Activated naive CD8-positive, alpha-beta T cell (primary cell): ENCODE measurements around the gene ZNF135.

Experiments
- H3K27ac Mint-ChIP-seq: one replicate; pipeline ENCODE4 v1.8.0; 2021; ENCODE audit warnings: mixed read lengths
- H3K27me3 Mint-ChIP-seq: one replicate; pipeline ENCODE4 v1.8.0; 2021; ENCODE audit warnings: mixed read lengths
- H3K36me3 Mint-ChIP-seq: one replicate; pipeline ENCODE4 v1.8.0; 2021; ENCODE audit warnings: mixed read lengths
- H3K4me1 Mint-ChIP-seq: one replicate; pipeline ENCODE4 v1.8.0; 2021; ENCODE audit warnings: low read depth, mixed read lengths
- H3K4me3 Mint-ChIP-seq: one replicate; pipeline ENCODE4 v1.8.0; 2021; ENCODE audit warnings: mild to moderate bottlenecking, mixed read lengths
- H3K9me3 Mint-ChIP-seq: one replicate; pipeline ENCODE4 v1.8.0; 2021; ENCODE audit warnings: low read depth, mixed read lengths

ZNF135 gene

DNA sequence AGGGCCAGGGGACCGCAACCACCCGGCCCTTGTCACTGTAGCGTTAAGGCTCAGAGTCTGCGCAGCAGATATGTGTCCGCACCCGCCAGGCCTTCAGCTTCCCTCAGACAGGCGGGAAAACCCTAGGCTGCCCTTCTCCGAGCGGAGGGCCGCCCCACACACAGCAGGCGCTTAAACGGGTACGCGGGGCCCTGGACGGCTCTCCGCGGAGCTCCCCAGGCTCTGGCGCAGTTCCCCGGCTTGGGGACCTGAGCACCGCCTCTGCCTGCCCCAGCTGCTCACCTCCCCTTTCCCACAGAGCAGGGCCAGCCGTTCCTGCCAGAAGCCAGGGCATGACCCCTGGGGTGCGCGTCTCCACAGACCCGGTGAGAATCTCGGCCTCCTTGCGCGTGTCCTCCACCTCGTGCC, 593 bp downstream of the ZNF135 start:
- Mint-ChIP-seq H3K4me1 (peaks cover 4% of the 10 kb centered on the region), H3K36me3 (peaks cover 17% of the 10 kb centered on the region), H3K9me3 (peaks cover 17% of the 10 kb centered on the region), H3K4me3 (peak overlapping the region; percentile 87), H3K27ac (no peak overlapping the region), H3K27me3 (peaks cover 1% of the 10 kb centered on the region)

DNA sequence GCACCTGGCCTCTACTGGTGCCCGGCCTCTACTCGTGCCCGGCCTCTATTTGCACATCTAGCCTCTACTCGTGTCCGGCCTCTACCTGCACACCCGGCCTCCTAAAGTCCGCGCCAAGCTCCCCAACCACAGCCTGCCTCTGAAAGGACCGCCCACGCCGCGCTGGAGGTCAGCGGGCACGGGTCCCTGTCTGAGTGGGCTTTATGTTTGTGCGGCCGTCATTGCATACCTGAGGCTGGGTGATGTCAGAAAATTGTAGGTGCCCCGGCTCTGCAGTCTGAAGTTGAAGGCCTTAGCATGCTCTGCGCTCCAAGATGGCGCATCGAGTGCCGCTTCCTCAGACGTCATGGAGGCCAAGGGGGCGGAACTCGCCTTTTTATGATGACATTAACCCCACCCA, 1.1 kb downstream of the ZNF135 start:
- Mint-ChIP-seq H3K4me3 (peak overlapping the region; percentile 72), H3K9me3 (peaks cover 17% of the 10 kb centered on the region), H3K4me1 (peaks cover 4% of the 10 kb centered on the region), H3K27me3 (peaks cover 1% of the 10 kb centered on the region), H3K27ac (no peak overlapping the region), H3K36me3 (peaks cover 17% of the 10 kb centered on the region)

DNA sequence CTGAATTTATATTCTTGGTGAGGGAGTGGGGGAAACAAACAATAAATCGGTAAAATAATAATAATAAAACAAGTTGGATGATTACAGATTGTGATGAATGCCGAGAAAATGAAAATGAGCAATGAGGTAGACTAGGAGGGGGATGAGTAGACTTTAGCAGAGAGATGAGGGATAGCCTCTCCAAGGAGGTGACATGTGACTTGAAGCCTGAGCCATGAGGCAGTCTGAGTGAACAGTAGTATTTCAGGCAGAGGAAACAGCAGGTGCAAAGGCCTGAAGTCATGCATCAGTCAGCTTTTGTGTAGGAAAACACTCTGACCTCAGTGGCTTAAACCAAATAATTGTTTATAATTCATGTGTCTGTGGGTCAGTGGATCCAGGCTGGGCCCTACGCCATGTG, 4.6 kb downstream of the ZNF135 start:
- no peak overlapping the region for H3K27ac Mint-ChIP-seq
- H3K9me3 Mint-ChIP-seq: peaks cover 27% of the 10 kb centered on the region
- H3K4me1 Mint-ChIP-seq: peaks cover 3% of the 10 kb centered on the region
- H3K4me3 Mint-ChIP-seq: no peak overlapping the region
- peaks cover 41% of the 10 kb centered on the region for H3K36me3 Mint-ChIP-seq
- no peaks in the 10 kb centered on the region for H3K27me3 Mint-ChIP-seq

DNA sequence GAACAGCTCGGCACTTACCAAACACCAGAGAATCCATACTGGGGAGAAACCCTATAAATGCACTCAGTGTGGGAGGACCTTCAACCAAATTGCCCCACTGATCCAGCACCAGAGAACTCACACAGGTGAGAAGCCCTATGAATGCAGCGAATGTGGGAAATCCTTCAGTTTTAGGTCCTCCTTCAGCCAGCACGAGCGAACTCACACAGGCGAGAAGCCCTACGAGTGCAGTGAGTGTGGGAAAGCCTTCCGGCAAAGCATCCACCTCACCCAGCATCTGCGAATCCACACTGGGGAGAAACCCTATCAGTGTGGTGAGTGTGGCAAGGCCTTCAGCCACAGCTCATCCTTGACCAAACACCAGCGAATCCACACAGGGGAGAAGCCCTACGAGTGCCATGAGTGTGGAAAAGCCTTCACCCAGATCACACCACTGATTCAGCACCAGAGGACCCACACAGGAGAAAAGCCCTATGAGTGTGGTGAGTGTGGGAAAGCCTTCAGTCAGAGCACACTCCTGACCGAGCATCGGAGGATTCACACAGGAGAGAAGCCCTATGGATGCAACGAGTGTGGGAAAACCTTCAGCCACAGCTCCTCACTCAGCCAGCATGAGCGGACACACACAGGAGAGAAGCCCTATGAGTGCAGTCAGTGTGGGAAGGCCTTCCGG, 8.3 kb downstream of the ZNF135 start:
- Mint-ChIP-seq H3K36me3 (peaks cover 48% of the 10 kb centered on the region), H3K9me3 (peaks cover 25% of the 10 kb centered on the region), H3K4me1 (no peaks in the 10 kb centered on the region), H3K4me3 (no peak overlapping the region), H3K27ac (no peak overlapping the region), H3K27me3 (no peaks in the 10 kb centered on the region)

DNA sequence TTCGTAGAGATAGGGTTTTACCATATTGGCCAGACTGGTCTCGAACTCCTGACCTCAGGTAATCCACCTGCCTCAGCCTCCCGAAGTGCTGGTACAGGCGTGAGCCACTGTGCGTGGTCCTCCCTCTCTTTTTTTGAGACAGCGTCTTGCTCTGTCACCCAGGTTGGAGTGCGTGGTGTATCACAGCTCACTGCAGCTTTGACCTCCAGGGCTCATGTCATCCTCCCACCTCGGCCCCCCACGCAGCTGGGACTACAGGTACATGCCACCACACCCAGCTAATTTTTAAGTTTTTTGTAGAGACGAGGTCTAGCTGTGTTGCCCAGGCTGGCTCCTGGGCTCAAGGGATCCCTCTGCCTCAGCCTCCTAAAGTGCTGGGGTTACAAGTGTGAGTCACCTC, 20.7 kb downstream of the ZNF135 start:
- H3K36me3 Mint-ChIP-seq: peaks cover 24% of the 10 kb centered on the region
- no peaks in the 10 kb centered on the region for H3K4me1 Mint-ChIP-seq
- H3K27ac Mint-ChIP-seq: no peak overlapping the region
- H3K27me3 Mint-ChIP-seq: no peaks in the 10 kb centered on the region
- no peak overlapping the region for H3K4me3 Mint-ChIP-seq
- peaks cover 7% of the 10 kb centered on the region for H3K9me3 Mint-ChIP-seq

DNA sequence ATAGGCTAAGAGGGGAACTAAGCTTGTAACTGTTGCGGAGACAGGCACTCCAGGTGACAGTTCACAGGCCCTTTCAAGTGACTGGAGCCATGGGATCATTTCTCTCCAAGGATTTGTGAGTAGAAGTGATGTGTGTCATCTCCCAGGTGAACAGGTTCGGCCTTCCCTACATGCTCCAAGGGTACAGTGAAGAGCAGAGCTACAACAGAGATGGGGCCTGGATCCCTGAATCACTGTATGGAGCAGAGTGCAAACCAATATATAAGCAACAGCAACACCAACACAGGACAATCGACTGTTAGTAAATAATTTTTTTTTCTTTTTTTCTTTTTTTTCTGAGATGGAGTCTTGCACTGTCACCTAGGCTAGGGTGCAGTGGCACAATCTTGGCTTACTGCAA, 23.9 kb downstream of the ZNF135 start:
- Mint-ChIP-seq H3K27me3 (no peaks in the 10 kb centered on the region), H3K27ac (no peak overlapping the region), H3K4me3 (no peak overlapping the region), H3K9me3 (peaks cover 7% of the 10 kb centered on the region), H3K36me3 (peaks cover 20% of the 10 kb centered on the region), H3K4me1 (no peaks in the 10 kb centered on the region)

DNA sequence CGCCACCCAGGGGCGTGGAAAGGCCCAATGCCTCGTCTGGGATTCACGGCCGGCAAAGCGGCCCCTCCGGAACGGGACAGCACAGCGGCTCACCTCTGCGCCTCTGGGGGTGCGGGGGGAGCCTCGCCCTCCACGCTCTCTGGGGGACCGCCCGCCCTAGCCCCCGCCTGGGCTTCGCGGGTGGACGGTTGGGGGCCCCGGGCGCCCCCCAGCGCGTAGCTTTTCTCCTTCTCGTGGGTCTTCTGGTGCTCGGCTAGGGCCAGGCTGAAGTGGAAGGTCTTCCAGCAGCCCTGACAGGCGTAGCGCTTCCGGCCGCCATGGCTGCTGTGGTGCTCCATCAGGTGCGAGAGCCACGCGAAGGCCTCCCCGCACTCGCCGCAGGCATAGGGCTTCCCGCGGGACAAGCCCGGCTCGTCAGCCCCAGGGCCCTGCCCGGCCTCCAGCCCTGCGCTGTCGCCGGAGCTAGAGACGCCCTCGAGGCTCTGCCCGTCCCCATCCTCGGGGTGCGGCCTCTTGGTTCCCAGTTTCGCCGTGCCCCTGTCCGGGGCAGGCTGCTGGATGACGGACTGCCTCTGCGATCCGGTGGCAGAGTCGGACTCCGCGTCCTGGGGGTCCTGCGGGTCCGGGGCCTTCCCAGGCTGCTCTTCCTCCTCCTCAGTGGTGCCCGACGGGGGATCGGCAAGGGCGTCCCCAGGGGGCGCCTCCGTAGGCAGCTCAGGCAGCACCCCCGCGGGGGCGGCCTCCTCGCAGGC, 25.7 kb downstream of the ZNF135 start:
- Mint-ChIP-seq H3K4me1 (no peaks in the 10 kb centered on the region), H3K27ac (no peak overlapping the region), H3K36me3 (peaks cover 19% of the 10 kb centered on the region), H3K9me3 (peaks cover 7% of the 10 kb centered on the region), H3K4me3 (no peak overlapping the region), H3K27me3 (no peaks in the 10 kb centered on the region)

DNA sequence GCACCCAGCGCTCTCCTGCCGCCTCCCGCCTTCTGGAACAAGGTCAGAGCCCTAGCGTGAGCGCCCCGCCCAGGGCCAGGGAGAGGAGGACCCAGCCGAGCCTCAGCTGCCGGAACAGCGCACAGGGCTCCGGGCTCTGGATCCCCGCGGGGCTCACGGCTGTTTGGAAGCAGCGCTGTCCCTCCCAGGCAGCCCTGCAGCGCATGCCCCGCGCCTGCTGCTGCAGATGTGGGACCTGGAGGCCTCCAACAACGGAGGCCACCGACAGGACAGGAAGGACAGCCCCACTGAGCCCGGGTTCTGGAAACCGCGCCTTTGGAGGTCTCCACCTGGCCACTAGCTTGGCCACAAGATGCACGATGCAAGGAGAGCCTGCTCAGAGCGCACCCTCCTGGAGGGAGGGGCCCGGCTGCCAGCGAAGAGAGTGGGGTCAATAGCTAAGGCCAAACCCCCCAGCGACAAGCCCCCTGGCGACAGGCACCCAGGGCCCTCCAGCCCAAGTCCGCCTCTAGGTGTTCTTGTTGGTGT, 26.3 kb downstream of the ZNF135 start:
- Mint-ChIP-seq H3K27ac (no peak overlapping the region), H3K27me3 (no peaks in the 10 kb centered on the region), H3K4me3 (no peak overlapping the region), H3K4me1 (no peaks in the 10 kb centered on the region), H3K9me3 (peaks cover 4% of the 10 kb centered on the region), H3K36me3 (peaks cover 19% of the 10 kb centered on the region)

DNA sequence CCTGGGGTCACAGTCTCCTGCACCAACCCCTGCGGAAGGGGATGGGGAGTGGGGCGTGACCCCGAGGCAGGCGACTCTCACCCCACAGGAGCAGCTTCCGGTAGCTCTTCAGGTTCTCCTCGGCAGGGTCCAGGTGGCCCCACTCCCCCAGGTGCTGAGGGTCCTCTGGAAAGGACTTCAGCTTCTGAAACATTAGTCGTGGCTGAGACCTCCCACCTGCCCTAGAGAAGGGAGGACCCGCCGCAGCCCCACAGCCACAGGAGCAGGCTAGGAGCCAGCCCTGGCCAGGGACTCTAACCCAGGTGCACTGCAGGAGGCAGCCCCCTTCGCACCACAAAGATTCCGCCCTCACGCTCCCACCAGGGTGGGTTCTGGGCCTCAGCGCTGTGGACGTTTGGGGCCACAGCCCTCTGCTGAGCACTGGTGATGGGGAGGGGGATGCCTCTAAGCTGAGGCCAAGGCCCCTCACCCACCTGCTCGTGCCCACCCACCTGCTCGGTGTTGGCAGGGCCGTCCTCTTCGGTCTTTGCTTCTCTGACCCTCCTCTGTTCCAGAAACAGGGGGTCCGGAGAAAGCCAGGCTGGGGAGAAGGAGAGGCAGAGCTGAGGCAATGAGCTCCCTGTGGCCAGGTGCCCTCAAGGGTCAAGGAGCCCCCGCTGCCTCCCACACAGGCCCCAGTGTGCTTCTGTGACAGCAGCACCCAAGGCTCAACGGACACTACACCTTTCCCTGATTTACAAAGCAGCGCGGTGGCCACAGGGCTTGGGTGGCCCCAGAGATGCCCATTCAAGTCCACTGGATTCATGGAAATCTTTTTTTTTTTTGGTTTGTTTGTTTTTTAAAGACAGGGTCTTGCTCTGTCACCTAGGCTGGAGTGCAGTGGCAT, 28.0 kb downstream of the ZNF135 start:
- Mint-ChIP-seq H3K4me3 (no peak overlapping the region), H3K36me3 (peaks cover 11% of the 10 kb centered on the region), H3K4me1 (no peaks in the 10 kb centered on the region), H3K27ac (no peak overlapping the region), H3K9me3 (peaks cover 4% of the 10 kb centered on the region), H3K27me3 (no peaks in the 10 kb centered on the region)

DNA sequence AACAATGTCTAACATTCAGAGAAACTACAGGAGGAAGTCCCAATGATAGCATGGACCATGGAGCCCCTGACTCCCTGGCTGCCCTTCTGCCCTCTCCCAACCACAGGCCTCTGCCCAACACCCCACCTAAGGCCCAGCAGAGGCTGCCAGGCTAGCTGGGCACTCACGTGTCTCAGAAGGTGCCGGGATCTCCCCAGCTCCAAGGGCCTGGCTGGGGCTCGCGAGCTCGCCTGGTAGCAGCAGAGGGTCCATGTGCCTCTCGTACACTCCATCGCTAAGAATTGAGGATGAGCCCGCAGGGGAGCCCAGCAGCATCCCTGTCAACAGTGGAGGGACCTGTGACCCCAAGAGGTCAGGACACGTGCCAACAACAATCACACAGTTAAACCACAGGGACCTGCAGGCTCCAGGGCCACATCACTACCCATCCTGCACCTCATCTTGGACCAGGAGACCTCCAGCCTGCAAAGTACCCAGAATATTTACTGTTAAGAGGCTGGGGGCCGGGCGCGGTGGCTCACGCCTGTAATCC, 29.5 kb downstream of the ZNF135 start:
- no peak overlapping the region for H3K4me3 Mint-ChIP-seq
- peaks cover 12% of the 10 kb centered on the region for H3K36me3 Mint-ChIP-seq
- H3K27ac Mint-ChIP-seq: no peak overlapping the region
- no peaks in the 10 kb centered on the region for H3K4me1 Mint-ChIP-seq
- peaks cover 4% of the 10 kb centered on the region for H3K9me3 Mint-ChIP-seq
- H3K27me3 Mint-ChIP-seq: no peaks in the 10 kb centered on the region

DNA sequence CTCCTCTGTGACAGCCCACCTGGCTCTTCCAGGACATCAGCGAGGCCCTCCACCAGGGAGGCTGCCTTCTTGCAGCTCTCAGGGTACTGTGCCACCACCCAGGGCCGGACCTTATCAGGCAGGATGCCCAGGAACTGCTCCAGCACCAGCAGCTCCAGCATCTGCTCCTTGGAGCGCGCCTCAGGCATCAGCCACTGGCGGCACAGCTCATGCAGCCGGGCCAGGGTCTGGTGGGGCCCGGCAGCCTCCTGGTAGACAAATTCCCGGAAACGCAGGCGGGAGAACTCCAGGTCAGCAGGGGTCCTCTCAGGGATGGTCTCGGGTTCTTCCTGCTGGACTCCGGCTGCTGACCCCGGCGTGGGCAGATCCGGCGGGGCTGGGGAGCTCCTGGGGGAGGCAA, 30.8 kb downstream of the ZNF135 start:
- H3K4me3 Mint-ChIP-seq: no peak overlapping the region

DNA sequence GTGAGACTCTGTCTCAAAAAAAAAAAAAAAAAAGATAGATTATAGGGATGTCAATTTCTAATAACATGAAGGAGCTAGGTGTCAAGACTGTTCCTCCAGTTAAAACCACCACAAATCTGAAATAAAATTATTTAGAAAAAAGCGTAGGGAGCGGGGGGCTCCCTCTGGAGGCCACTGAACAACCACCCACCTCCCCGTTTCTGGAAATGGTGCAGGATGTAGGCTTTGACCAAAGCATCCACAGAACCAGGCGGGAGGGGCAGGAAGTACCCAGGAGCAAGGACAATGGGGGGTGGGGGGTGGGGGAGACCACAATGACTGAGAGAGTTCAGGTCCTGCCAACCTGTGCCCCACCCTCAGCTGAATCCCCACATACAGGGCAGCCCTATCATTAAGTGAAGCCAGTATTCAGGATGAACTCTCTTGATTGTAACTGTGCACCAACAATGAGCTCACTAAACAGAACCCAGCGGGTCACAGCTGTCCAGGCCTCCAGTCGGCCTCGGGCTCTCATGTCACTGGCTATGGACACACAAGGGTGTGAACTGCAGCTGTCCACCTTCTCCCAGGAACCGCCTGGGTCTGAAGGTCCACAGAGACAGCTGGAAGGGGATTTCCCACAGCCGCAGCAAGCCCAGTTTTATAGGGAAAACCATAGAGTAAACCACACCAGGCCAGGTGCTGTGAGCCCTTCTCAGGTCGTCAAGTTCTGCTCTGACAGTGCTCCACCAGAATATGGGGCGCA, 32.3 kb downstream of the ZNF135 start:
- Mint-ChIP-seq H3K9me3 (no peaks in the 10 kb centered on the region), H3K4me1 (peaks cover 3% of the 10 kb centered on the region), H3K27ac (no peak overlapping the region), H3K27me3 (no peaks in the 10 kb centered on the region), H3K4me3 (no peak overlapping the region), H3K36me3 (peaks cover 11% of the 10 kb centered on the region)

More for the DNA sequence above, 30.8 kb downstream of the ZNF135 start:
- Mint-ChIP-seq H3K27ac (no peak overlapping the region), H3K9me3 (no peaks in the 10 kb centered on the region), H3K27me3 (no peaks in the 10 kb centered on the region), H3K36me3 (peaks cover 7% of the 10 kb centered on the region), H3K4me1 (no peaks in the 10 kb centered on the region)

DNA sequence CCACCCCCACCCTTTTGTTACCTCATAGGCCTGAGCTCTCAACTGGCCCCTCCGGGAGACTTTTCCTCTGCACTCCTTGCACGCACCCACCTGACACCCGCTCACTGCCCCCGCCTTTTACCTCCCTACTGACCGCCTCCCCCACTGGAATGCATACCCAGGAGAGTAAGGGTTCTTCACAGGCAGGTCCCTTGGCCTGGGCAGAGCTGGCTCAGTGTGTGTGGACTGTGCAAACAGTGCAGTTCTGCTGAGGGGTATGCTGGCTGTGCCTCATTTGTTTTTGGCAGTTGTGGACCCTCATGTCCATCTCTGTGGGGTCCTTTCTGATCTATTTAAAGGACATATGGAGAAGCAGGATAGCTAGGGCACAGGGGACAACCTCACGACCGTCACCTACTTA, 34.0 kb downstream of the ZNF135 start:
- H3K27me3 Mint-ChIP-seq: no peaks in the 10 kb centered on the region
- H3K4me1 Mint-ChIP-seq: peaks cover 8% of the 10 kb centered on the region
- no peak overlapping the region for H3K4me3 Mint-ChIP-seq
- H3K27ac Mint-ChIP-seq: no peak overlapping the region
- H3K36me3 Mint-ChIP-seq: peaks cover 7% of the 10 kb centered on the region
- no peaks in the 10 kb centered on the region for H3K9me3 Mint-ChIP-seq

DNA sequence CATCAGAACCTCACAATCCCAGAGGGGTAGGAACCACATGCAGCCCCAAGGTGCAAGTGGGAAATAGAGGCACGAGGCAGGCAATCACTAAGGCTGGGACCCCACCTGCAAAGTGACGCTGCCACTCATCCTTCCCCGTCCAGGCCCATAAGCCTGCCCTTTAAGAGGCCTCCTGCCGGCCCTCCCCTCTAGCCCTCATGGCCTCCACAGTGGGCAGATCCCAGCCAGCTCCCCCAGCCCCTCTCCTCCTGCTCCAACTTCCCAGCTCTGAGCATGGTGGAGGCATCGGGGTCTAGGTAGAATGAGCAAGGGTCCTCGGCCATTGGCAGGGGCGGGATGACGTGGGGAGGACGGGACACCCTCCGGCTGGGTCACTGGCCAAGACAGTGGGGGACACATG, 36.2 kb downstream of the ZNF135 start:
- Mint-ChIP-seq H3K9me3 (peaks cover 5% of the 10 kb centered on the region), H3K4me1 (peaks cover 14% of the 10 kb centered on the region)

More for the DNA sequence above, 36.2 kb downstream of the ZNF135 start:
- Mint-ChIP-seq H3K27me3 (no peaks in the 10 kb centered on the region), H3K27ac (no peak overlapping the region), H3K4me3 (no peak overlapping the region), H3K36me3 (peaks cover 12% of the 10 kb centered on the region)
